Muscle of back (tissue), 11 donors: ENCODE measurements around the gene SAFB2. TPM values are rescaled to one million over a fixed set of nuclear protein-coding genes. Genes with fewer than 3 reads are reported as not detected.

Experiments used
- DNase-seq, 3 donors: peaks; one replicate each; pipeline versions ENCODE4 v3.0.0 to v3.0.0-alpha.2; 2013
- polyA plus RNA-seq, 10 donors: library from polyadenylated mRNA; unstranded; fragments of 120-200 nt; gene quantifications; one replicate each; pipeline ENCODE4 v1.2.1, GENCODE V29; 2013; ENCODE audit not compliant: insufficient read length in 10 of 10

Gene SAFB2
- polyA plus RNA-seq, 10 donors: 28.3 to 61.1 (median 42.6) TPM

GRCh38 chr19:5580161-5580571 lies 42.4 kb downstream of the SAFB2 start:
- DNase-seq: peak in 1 of 3 donors; percentile 66

DNA sequence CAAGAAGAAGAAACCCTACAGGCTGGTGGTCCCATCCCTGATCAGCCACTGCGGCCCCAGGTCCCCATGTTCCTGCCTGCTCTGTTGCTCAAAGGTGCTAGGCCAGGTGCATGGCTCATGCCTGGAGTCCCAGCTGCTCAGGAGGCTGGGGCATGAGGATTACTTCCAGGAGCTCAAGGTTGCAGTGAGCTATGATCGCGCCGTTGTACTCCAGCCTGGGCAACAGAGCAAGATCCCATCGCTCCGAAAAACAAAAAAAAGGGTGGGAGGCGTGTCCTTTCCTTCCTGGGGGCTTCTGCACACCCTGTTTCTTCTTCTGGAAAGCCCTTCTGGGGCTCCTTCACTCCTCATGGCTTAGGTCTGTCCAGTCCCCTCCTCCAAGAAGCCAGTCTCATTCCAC lies 42.9 kb downstream of the SAFB2 start:
- DNase-seq: no peak

- DNase-seq: no peak
These were observed 43.3 kb downstream of the SAFB2 start for GRCh38 chr19:5579286-5579685.

GRCh38 chr19:5578097-5578846 lies 44.3 kb downstream of the SAFB2 start:
- DNase-seq: peak; percentile 51 to 87 (median 75)

GRCh38 chr19:5575590-5575989 lies 47.0 kb downstream of the SAFB2 start:
- DNase-seq: no peak

GRCh38 chr19:5572556-5573286 lies 49.9 kb downstream of the SAFB2 start:
- DNase-seq: no peak

DNA sequence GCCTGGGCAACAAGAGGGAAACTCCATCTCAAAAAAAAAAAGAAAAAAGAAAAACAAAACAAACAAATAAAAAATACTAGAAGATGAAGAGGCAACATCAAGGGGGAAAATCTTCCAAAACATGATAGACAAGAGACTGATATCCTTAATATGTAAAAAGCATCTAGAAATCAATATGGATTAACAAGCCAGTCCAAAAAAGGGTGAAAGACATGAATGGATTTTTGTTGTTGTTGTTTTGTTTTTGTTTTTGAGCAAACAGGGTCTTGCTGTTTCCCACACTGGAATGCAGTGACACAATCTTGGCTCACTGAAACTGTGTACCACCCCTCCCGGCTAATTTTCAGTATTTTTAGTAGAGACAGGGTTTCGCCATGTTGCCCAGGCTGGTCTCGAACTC lies 50.8 kb downstream of the SAFB2 start:
- no peak for DNase-seq

DNA sequence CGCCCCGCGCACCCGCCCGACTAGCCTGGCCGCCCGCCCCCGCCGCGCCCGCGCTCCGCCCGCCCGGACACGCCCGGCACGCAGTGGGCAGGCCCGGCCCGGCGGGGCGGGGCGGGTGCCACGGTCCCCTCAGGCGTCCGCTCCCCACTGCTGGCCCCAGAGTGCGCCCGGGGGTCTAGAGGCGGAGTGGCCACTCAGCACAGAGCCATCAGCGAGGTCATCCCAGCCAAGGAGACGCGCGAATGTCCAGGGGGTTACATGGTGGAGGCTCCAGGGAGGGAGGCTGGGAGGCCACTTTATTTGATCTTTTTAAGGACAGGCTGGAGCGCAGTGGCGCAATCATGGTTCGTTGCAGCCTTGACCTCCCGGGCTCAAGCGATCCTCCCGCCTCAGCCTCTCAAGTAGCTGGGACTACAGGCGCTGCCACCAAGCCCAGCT lies 54.6 kb downstream of the SAFB2 start:
- DNase-seq: no peak

DNA sequence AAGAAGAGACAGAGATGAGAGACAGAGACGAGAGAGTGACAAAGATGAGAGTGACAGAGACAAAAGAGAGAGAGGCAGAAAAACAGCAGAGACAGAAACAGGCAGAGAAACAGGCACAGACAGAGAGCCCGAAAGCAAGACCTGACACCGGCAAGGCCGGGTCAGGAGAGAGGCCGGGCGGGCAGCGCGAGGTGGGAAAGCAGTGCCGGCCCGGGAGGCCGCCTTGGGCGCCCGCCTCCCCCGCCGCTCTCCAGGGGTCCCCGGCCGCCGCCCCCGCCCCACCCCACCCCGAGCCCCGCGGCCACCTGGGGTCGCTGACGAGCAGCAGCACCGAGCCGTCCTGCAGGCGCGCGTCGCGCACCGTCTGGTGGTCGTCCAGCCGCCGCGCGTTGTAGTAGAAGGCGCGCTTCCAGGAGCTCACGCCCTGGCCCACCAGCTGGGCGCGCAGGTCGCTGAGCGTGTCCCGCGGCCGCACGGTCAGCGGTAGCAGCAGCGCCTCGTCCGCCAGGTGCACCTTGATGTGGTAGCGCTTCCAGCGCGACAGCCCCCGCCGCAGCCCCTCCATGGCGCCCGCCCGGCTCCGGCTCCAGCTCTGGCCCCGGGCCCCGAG lies 55.1 kb downstream of the SAFB2 start, which contains the start of gene TINCR:
TINCR (minus strand) TSS at position 594 of the 610 bp plus-strand sequence.
- DNase-seq: no peak

DNA sequence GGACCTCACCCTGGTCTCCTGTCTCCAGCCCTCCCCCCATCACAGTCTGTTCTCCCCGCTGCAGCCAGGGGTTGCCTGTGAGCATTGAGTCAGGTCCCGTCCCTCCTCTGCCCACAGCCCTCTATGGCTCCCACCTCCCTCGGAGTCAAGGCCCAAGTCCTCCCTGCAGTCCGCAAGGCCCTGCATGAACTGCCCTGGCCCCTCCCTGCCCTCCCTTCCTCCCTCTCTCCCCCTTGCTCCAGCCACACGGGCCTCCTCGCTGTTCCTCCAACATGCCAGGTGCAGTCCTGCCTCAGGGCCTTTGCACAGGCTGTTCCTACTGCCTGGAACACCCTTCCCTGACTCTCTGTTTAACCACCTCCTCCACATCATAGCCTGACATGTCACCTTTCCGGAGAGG lies 57.6 kb downstream of the SAFB2 start:
- no peak for DNase-seq

DNA sequence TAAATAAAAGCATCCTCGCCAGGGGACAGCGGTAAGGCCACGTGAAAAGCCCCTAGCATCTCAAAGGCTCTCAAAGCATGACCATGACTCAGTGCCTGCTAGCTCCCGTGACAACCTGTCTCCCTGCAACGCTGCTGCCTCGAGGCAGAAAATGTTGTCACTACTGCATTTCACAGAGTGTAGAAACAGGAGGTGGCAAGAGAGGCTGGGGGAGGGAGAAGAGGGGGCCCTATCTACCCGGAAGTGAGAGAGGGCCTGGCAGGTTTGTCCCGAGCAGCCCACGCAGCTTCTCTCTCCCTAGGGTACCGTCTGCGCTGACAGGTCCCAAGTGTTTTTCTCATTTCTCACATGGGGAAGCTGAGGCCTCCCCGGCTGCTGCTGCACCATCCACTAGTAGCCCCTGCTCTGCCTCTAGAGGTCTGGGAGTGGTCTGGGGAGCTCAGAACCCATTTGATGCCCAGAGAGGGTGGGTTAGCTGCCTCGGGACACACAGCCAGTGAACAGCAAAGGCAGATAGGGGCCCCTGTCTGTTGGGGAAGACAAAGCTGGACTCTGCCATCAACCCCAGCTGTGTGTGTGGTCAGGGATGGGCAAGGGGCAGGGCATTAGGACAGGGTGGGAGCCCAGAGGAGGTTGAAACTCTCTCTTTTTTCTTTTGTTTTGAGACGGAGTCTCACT lies 58.5 kb downstream of the SAFB2 start:
- no peak for DNase-seq

DNA sequence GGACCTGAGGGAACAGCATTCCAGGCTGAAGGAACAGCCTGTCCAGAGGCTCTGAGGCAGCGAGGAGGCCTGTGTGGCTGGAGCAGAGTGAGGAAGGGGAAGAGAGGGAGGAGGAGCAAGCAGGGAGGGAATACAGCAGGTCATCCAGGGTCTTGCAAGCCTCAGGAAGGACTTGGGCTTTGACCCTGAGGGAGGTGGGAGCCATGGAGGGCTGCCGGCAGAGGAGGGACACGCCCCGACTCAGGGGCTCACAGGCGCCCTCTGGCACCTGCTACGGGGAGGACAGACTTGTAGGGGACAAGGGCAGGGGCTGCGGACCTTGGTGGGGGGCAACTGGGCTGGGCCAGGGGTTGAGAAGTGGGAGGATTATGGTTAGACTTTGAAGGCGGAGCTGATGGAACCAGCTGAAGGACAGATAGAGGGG lies 59.6 kb downstream of the SAFB2 start:
- DNase-seq: no peak

GRCh38 chr19:5562280-5562679 lies 60.3 kb downstream of the SAFB2 start:
- DNase-seq: no peak

DNA sequence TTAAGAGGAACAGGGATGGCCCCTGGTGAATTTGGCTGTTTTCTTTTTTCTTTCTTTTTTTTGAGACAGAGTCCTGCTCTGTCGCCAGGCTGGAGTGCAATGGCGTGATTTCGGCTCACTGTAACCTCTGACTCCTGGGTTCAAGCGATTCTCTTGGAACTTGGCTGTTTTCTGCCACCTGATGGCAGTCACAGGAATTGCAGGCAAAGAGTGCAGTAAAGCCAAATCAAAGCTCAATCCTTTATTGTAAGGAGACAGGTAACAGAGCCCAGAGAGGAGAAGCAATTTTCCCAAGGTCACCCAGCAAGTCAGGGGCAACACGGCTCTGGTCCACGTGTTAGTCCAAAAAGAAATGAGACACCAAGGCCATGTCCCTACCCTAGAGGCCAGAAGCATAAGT lies 61.0 kb downstream of the SAFB2 start:
- no peak for DNase-seq

- no peak for DNase-seq
These were observed 62.4 kb downstream of the SAFB2 start for GRCh38 chr19:5560156-5560555.

DNA sequence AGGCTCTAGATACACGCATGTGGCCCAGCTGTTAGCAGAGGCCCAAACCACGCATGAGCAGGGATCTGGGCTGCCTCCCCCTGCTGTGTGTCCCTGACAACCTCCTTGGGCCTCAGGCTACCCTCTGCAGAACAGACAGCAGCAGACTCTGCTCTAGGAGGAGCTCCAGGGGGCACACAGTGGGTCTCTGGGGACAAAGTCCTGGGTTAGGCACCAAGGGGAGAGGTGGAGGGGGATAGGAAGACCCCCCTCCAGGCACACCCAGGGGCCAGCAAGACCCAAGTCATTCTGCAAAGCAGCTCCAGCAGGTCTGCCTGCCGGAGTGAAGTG lies 62.8 kb downstream of the SAFB2 start:
- no peak for DNase-seq

DNA sequence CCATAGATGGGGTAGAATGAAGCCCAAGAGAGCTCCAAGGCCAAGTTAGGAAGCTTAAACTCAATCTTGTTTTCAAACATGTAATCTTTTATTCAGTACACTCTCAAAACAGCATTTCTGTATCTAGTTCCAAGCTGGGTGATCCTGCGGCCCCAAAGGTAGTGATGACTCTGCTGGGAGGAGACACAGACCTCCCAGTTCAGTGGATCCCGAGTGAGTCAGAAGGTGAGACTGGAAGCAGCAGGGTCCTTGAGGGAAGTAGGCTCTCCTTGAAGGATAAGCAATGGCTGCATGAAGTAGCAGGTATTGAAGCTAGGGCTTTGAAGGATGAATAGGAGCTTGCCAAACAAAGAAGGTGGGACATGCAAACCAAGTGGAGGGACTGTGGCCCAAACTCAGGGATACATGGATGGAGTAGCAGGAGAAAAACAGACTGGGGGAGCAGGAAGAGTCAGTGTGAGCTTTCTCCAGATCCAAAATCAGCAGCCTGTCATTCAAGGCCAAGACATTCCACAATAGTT lies 64.4 kb downstream of the SAFB2 start:
- DNase-seq: no peak

- peak in 1 of 3 donors; percentile 52 for DNase-seq
These were observed 64.9 kb downstream of the SAFB2 start for GRCh38 chr19:5557691-5558090.

DNA sequence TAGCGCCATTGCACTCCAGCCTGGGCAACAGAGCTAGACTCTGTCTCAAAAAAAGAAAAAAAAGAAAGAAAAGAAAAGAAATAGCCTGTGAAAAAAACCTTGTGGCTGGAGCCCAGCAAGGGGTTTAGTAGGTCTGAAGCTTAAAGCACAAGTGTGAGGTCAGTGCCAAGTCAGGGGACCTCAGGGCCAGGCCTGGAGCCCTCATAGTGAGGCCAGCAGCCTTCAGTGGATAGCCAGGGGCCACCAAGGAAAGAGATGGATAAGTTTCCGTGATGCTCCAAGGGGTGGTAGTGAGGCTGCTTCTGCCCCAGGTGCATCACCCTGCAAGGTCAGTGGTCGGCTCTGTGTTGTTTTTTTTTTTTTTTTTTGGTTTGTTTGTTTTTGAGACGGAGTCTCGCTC lies 67.7 kb downstream of the SAFB2 start:
- DNase-seq: no peak

DNA sequence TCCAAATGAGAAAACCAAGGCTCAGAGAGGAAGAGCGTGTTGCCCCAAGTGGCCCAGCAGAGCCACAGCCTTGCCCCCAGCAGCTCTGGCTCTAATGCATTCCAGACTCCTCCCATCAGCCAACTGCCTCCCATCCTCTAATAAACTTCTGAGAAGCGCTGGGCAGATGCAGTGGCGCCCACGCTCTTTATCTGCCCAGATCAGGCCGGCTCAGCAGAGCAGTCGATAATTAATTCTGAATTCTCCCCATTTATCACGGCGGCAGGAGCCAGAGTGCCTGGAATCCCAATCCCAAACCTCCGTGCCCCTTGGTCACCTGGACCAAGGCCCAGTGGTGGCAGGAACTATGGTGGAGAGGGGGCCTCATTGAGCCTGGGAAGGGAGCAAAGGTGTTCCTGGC lies 68.7 kb downstream of the SAFB2 start:
- DNase-seq: no peak

DNA sequence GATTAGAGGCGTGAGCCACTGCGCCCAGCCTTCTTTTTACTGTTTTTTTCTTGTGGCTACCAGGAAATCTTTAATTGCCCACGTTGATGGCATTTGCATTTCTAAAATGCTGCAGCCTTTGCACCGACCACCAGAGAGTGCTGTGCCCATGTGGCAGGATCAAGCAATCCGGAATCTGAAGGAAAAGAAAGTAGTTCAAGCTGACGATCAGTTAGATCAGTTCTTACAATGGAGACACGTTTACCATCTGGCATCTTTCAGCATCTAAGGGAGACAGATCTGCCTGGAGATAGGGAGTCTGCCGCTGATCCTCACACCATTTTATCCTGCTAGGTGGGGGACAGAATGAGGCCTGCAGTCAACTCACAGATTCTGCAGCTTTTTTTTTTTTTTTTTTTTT lies 74.7 kb downstream of the SAFB2 start:
- DNase-seq: no peak

- DNase-seq: no peak
These were observed 76.6 kb downstream of the SAFB2 start for GRCh38 chr19:5545984-5546383.
